Activated naive CD4-positive, alpha-beta T cell (primary cell): ENCODE measurements around the gene NETO2.

Experiments
- DNase-seq, 4 experiments: peaks; one replicate each; lab custom pipeline; 2025; lab: John Stamatoyannopoulos, UW

The NETO2 gene

GRCh38 chr16:47045459-47045858 is 98.3 kb downstream of the NETO2 start:
- no peak for DNase-seq

- no peak for DNase-seq
These were observed 98.7 kb downstream of the NETO2 start for GRCh38 chr16:47045023-47045422.

GRCh38 chr16:47043970-47044684 is 99.6 kb downstream of the NETO2 start:
- no peak for DNase-seq

- DNase-seq, result no peak
These were observed 100.5 kb downstream of the NETO2 start for GRCh38 chr16:47043200-47043599.

GRCh38 chr16:47037746-47038458 is 105.8 kb downstream of the NETO2 start:
- DNase-seq, result peak; percentile 81 to 93 (median 88)

- peak in 2 of 4 experiments; percentile 18 to 25 for DNase-seq
These were observed 106.4 kb downstream of the NETO2 start for GRCh38 chr16:47037396-47037745.

GRCh38 chr16:47036201-47036600 is 107.5 kb downstream of the NETO2 start:
- no peak for DNase-seq

- DNase-seq, result no peak
These were observed 108.3 kb downstream of the NETO2 start for GRCh38 chr16:47035436-47035835.

GRCh38 chr16:47034455-47034854 is 109.3 kb downstream of the NETO2 start:
- DNase-seq, result no peak

GRCh38 chr16:47033176-47033575 is 110.6 kb downstream of the NETO2 start:
- DNase-seq, result no peak

- no peak for DNase-seq
These were observed 114.0 kb downstream of the NETO2 start for GRCh38 chr16:47029724-47030123.

- DNase-seq, result no peak
These were observed 114.9 kb downstream of the NETO2 start for GRCh38 chr16:47028767-47029377.
